Pancreas (tissue), 10 donors: Measurements from ENCODE around the gene PAIP1. TPM values are rescaled to one million over a fixed set of nuclear protein-coding genes. Genes with fewer than 3 reads are reported as not detected.

ENCODE experiments used
- ATAC-seq, 4 donors: fragments of 200-7000 bp; cut with Tn5 transposase; one replicate each; pipeline versions ENCODE4 v1.8.0 to v1.9.1; 2020; ENCODE audit warnings: mild to moderate bottlenecking in 4 of 4, moderate library complexity in 4 of 4
- DNase-seq, 6 donors: peaks; one replicate each; pipeline ENCODE4 v3.0.0-alpha.2; 2020
- FAIRE-seq: peaks from 2 replicates; lab custom pipeline; 2012; peaks lifted over from hg19 to GRCh38; lab: Jason Lieb, UNC
- H3K27ac ChIP-seq, 4 donors: fragments of 200-600 bp; sonication (generic); 1 replicate in 3 of 4; 2 replicates in 1 of 4; pipeline versions ENCODE4 v1.5.0 to v1.8.0; 2020
- H3K27me3 ChIP-seq, 4 donors: fragments of 200-600 bp; one replicate each; pipeline ENCODE4 v1.8.0; 2021
- H3K36me3 ChIP-seq, 3 donors: fragments of 200-600 bp; sonication (generic) in 1 of 3; one replicate each; pipeline versions ENCODE4 v1.5.0 to v1.8.0; 2020 to 2021
- H3K4me1 ChIP-seq, 3 donors: fragments of 200-600 bp; one replicate each; pipeline ENCODE4 v1.8.0; 2021
- H3K4me3 ChIP-seq, 4 donors: fragments of 200-600 bp; sonication (generic) in 2 of 4; one replicate each; pipeline versions ENCODE4 v1.5.0 to v1.8.0; 2020 to 2021
- H3K9me3 ChIP-seq, 4 donors: fragments of 200-600 bp; one replicate each; pipeline ENCODE4 v1.8.0; 2021
- CTCF ChIP-seq, 4 donors: fragments of 200-600 bp; sonication (generic) in 3 of 4; IDR thresholded peaks; one replicate each; pipeline versions ENCODE4 v1.5.0 to v1.8.0; 2021; ENCODE audit warnings: antibody characterized with exemption in 4 of 4
- WGBS, 2 donors: extraction: QIAGEN DNeasy Blood & Tissue Kit; methylation state at CpG; one replicate each; pipeline ENCODE4 v1.1.7; 2013; 5-methylcytosine and 5-hydroxymethylcytosine counted together
- intact Hi-C, 3 donors: fragments of 100-400 bp; cut with DNase I; formaldehyde crosslinking; loops; one replicate each; pipeline versions ENCODE4 v1.11.1 to v1.14.2; 2022
- polyA plus RNA-seq, 2 donors: library from polyadenylated mRNA; stranded (reverse); fragments of 200-250 nt; gene quantifications; one replicate each; pipeline ENCODE4 v1.2.3, GENCODE V29; 2013
- total RNA-seq, 6 donors: library from RNA; stranded (reverse); fragmentation: NEBNext Ultra II Directional in 4 of 6; extraction: Animal tissue kit (Norgen Biotek cat#: 25700) in 4 of 6; gene quantifications; one replicate each; pipeline versions ENCODE4 v1.2.1 to v1.2.4, GENCODE V29; 2021 to 2023
- donor health status: healthy with polysubstance abuse.
- donor health status: DM: no; HTN: no; CAD: no; lungs with moderate emphysema.
- donor health status: DM: no; HTN: no; CAD: no.
- donor health status: control.
- donor health status: control.
- donor health status: Bipolar disorder and iron deficiency.
- donor health status: DM: yes; HTN: yes; CAD: no.
- donor health status: DM: no; HTN: no; CAD: no.
- donor health status: DM: no; HTN: no; CAD: no.
- donor health status: DM: yes; HTN: yes; CAD: no.

The PAIP1 gene
- total and polyA plus RNA-seq, 8 donors: 22.4 to 43.9 (median 30.2) TPM

DNA sequence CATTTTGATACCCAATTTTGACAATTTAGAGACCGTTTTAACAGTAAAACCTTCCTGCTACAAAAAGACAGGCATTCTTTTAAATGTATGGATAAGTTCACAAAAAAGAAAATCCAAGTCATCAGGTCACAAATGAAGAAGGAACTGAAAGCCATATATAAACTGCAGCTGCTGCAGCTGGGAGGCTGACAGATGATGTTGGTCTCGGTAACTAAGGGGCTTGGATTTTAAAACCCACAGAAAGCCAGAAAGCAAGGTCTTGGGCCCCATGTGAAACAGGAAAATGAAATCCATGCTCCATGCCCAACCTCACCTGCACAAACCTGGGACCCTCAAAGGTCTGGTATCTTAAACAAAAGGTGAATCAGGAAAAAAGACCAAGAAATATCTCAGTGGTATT is 26.2 kb downstream of the PAIP1 start:
- no peaks in the 10 kb centered on the region for H3K27me3 ChIP-seq
- intact Hi-C loops: no loop called here
- H3K36me3 ChIP-seq: peaks cover 0 to 61% (median 22%) of the 10 kb centered on the region in 3 donors
- no peaks in the 10 kb centered on the region for H3K9me3 ChIP-seq
- ATAC-seq (no peak), DNase-seq (no peak), FAIRE-seq (no peak)
- no peak overlapping the region for H3K27ac ChIP-seq
- no peak overlapping the region for H3K4me3 ChIP-seq
- no peaks in the 10 kb centered on the region for H3K4me1 ChIP-seq
- TF ChIP-seq CTCF (IDR thresholded peaks at IDR 0.05): no peak
- 94% methylated on average over 2 of the region's 2 CpGs for WGBS, 2 donors

DNA sequence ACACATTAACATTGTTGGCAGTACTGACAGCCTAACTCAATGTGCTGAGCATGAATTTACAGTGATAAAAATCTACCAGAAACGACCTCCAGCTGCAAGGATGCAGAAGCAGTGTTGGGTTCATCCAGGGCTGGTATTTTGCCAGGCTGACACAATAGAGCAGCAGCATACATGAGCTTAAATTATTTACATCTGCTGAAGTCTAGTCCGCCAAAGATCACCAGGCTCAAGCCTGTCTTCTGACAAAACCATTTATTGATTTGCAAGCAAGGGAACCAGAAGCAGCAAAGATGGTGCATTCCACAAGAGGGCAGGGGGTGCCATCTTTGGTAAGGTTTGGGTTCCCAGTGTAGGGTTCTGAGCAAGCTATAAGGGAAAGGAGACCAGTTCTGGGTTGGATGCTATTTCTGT is 33.2 kb downstream of the PAIP1 start:
- WGBS, 2 donors: 68 to 75% methylated on average over 2 of the region's 2 CpGs
- H3K27ac ChIP-seq: no peak overlapping the region
- H3K36me3 ChIP-seq: peaks cover 0 to 19% (median 0%) of the 10 kb centered on the region in 3 donors
- ATAC-seq (no peak), DNase-seq (no peak), FAIRE-seq (no peak)
- no peaks in the 10 kb centered on the region for H3K9me3 ChIP-seq
- intact Hi-C loops: no loop called here
- H3K4me3 ChIP-seq: no peak overlapping the region
- no peaks in the 10 kb centered on the region for H3K4me1 ChIP-seq
- H3K27me3 ChIP-seq: no peaks in the 10 kb centered on the region
- TF ChIP-seq CTCF (IDR thresholded peaks at IDR 0.05): no peak

GRCh38 chr5:43520615-43521014 is 36.3 kb downstream of the PAIP1 start:
- intact Hi-C loops: no loop called here

GRCh38 chr5:43515678-43516048 is 41.2 kb downstream of the PAIP1 start:
- no peaks in the 10 kb centered on the region for H3K9me3 ChIP-seq
- no peak for DNase-seq
- 7 to 11% methylated on average over 1 of the region's 1 CpG for whole genome bisulfite sequencing, 2 donors
- FAIRE-seq: no peak
- H3K36me3 ChIP-seq: no peaks in the 10 kb centered on the region
- intact Hi-C loops: no loop called here
- TF ChIP-seq CTCF (IDR thresholded peaks at IDR 0.05): no peak
- H3K4me3 ChIP-seq: peak overlapping the region; percentile 35 to 68 (median 55)
- no peaks in the 10 kb centered on the region for H3K27me3 ChIP-seq
- peaks cover 0 to 9% (median 0%) of the 10 kb centered on the region in 3 donors for H3K4me1 ChIP-seq
- ATAC-seq: peak in 2 of 4 donors; percentile 11 to 12
- peak overlapping the region in 3 of 4 donors; percentile 72 to 89 (median 83) for H3K27ac ChIP-seq

More at GRCh38 chr5:43520615-43521014, 36.3 kb downstream of the PAIP1 start:
- ATAC-seq: no peak
- Histone ChIP-seq H3K9me3 (no peaks in the 10 kb centered on the region), H3K36me3 (peaks cover 0 to 5% (median 0%) of the 10 kb centered on the region in 3 donors), H3K27me3 (no peaks in the 10 kb centered on the region), H3K4me3 (no peak overlapping the region), H3K4me1 (peaks cover 0 to under 1% (median 0%) of the 10 kb centered on the region in 3 donors), H3K27ac (no peak overlapping the region)
- no peak for DNase-seq
- 72 to 90% methylated on average over 1 of the region's 1 CpG for WGBS, 2 donors
- no peak for FAIRE-seq
- TF ChIP-seq CTCF (IDR thresholded peaks at IDR 0.05): no peak

GRCh38 chr5:43514816-43515677 is 41.8 kb downstream of the PAIP1 start, which contains the start of gene C5orf34:
TSS of gene C5orf34 (minus strand) at chr5:43515148. CDS start at chr5:43509339, 5,809 bp downstream.
- TF ChIP-seq CTCF (IDR thresholded peaks at IDR 0.05): no peak
- Histone ChIP-seq H3K4me3 (peak within 1 kb of the TSS; percentile 35 to 68 (median 55)), H3K36me3 (no peaks in the 10 kb centered on the region), H3K4me1 (peaks cover 0 to 9% (median 0%) of the 10 kb centered on the region in 3 donors), H3K27me3 (no peaks in the 10 kb centered on the region), H3K9me3 (no peaks in the 10 kb centered on the region), H3K27ac (peak within 1 kb of the TSS; percentile 41 to 89 (median 78))
- 0 to 1% methylated on average over 35 of the region's 35 CpGs for WGBS, 2 donors
- FAIRE-seq (peak; percentile 39), DNase-seq (peak; percentile 92 to 97 (median 96)), ATAC-seq (peak; percentile 100)
- intact Hi-C loops: no loop called here
